Body of pancreas (tissue), 4 donors: Measurements from ENCODE around the gene DTNA.

Experiments used
- POLR2A ChIP-seq, 3 donors: fragments of 450-650 bp; IDR thresholded peaks; one replicate each; pipeline ENCODE4 v1.6.1; 2016; ENCODE audit warnings: antibody characterized with exemption in 3 of 3, mild to moderate bottlenecking in 2 of 3
- TF ChIP-seq, protein P1 (sequence below), 7 experiments: fragments of 450-650 bp in 4 of 7; fragments of 200-600 bp in 3 of 7; sonication (generic) in 3 of 7; IDR thresholded peaks; one replicate each; pipeline ENCODE4 v1.5.1; 2016 to 2019; ENCODE audit warnings: antibody characterized with exemption in 7 of 7

DNA sequence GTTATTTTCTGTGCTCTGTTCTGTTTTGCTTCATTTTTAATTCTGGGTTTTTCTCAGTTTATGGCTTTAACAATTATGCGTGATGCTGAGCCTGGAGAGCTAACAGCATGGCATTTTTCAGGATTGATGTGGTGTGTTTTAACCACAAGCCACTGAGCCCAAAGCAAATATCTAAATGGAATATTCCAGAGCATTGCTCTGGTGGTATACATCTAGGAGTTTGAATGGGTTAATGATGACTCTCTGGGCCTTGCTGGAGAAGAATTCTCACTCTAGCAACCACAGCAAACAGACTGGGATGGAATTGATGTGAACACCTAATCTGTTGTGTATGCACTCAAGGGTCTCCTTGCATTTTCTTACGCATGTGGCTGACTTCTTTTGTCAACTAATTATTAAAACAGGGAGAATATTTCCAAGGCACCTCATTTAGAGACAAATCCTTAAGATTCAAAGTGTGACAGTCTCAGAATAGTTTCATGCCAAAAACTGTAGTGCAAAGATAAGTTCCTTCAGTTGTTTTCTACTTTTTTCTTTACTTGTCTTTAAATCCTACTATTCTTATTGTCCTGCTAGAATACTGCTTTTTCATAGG lies 164.0 kb downstream of the DTNA start:
- TF ChIP-seq, protein P1, sequence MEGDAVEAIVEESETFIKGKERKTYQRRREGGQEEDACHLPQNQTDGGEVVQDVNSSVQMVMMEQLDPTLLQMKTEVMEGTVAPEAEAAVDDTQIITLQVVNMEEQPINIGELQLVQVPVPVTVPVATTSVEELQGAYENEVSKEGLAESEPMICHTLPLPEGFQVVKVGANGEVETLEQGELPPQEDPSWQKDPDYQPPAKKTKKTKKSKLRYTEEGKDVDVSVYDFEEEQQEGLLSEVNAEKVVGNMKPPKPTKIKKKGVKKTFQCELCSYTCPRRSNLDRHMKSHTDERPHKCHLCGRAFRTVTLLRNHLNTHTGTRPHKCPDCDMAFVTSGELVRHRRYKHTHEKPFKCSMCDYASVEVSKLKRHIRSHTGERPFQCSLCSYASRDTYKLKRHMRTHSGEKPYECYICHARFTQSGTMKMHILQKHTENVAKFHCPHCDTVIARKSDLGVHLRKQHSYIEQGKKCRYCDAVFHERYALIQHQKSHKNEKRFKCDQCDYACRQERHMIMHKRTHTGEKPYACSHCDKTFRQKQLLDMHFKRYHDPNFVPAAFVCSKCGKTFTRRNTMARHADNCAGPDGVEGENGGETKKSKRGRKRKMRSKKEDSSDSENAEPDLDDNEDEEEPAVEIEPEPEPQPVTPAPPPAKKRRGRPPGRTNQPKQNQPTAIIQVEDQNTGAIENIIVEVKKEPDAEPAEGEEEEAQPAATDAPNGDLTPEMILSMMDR (IDR thresholded peaks at IDR 0.05) = no peak
- TF ChIP-seq POLR2A (IDR thresholded peaks at IDR 0.05) = no peak
